Mammary epithelial cell (primary cell): ENCODE data around the gene TMEM270.

Source experiments
- EZH2 ChIP-seq: IDR thresholded peaks from 2 replicates; pipeline ENCODE4 v1.6.1; 2012; ENCODE audit warnings: low read length, inconsistent platforms, borderline replicate concordance
- TF ChIP-seq, protein P1 (sequence below), 2 donors: IDR thresholded peaks in 1 of 2; conservative IDR thresholded peaks in 1 of 2; 2 replicates each; pipeline ENCODE4 v1.5.1; 2011 to 2012; ENCODE audit warnings: inconsistent platforms in 2 of 2, low read length in 2 of 2, mild to moderate bottlenecking in 2 of 2, control low read depth in 1 of 2, low read depth in 1 of 2; ENCODE audit not compliant: insufficient read depth in 1 of 2; ENCODE audit errors: extremely low read depth in 1 of 2

DNA sequence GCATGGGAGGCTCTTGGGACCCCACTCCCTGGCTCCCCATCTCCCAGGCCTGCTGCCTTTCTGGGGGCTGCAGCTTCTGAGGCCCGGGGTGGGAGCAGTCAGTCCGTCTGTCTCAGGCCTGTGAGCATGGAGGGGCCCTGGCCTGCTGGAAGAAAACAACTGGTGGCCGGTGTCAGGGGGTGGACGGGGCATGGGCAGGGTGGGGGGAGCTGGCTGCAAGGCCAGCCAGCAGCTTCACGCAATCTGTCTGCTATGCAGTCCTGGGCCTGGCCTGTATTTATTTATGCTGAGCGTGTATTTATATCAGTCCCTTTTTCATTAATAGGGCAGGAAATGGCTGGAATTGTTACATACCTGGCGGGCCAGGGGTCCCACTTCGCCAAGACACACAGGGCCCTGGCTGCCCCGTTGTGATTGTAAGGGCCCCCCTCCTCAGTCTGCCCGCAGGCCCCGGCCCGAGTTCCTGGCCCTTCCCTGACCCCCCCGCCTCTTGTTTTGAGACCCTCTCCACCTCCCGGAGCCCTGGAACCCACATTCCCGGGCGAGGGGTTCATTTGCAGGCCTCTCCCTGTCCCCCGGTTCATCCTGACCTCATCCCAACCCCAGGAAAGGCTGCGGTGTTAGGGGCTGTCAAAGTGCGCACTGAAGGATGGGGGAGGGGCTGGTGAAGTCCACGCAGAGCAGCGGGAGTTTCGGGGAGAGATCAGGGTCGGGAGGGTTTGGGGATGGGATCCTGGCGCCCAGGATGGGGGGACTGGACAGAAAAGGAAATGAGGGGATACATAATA lies 8.2 kb downstream of the TMEM270 start:
- TF ChIP-seq, protein P1, sequence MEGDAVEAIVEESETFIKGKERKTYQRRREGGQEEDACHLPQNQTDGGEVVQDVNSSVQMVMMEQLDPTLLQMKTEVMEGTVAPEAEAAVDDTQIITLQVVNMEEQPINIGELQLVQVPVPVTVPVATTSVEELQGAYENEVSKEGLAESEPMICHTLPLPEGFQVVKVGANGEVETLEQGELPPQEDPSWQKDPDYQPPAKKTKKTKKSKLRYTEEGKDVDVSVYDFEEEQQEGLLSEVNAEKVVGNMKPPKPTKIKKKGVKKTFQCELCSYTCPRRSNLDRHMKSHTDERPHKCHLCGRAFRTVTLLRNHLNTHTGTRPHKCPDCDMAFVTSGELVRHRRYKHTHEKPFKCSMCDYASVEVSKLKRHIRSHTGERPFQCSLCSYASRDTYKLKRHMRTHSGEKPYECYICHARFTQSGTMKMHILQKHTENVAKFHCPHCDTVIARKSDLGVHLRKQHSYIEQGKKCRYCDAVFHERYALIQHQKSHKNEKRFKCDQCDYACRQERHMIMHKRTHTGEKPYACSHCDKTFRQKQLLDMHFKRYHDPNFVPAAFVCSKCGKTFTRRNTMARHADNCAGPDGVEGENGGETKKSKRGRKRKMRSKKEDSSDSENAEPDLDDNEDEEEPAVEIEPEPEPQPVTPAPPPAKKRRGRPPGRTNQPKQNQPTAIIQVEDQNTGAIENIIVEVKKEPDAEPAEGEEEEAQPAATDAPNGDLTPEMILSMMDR (conservative IDR thresholded peaks at IDR 0.05 in 1 of 2, IDR thresholded peaks at IDR 0.05 in 1 of 2; ENCODE audit: extremely low read depth in 1 of 2, insufficient read depth in 1 of 2, low read depth in 1 of 2, low read length in 2 of 2): no peak
- TF ChIP-seq EZH2: no peak
